NCI-H1694 (cell line): ENCODE measurements around the gene UBAC2.
"Not testable (repeated sequence)": the region's sequence is repeated elsewhere in the genome, so short reads cannot be mapped to it uniquely, and the experiment has no call there.

Source experiments
- DNase-seq: peaks from one replicate; lab custom pipeline; 2025; lab: John Stamatoyannopoulos, UW

UBAC2 gene

DNA sequence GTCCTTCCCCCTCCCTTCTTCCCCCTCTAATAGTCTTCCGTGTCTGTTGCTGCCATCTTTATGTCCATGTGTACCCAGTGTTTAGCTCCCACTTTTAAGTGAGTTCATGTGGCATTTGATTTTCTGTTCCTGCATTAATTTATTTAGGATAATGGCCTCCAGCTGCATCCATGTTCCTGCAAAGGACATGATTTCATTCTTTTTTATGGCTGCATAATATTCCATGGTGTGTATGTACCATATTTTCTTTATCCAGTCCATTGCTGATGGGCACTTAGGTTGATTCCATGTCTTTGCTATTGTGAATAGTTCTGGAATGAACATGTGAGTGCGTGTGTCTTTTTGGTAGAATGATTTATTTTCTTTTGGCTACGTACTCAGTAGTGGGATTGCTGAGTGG, 48.5 kb downstream of the UBAC2 start:
- not testable (repeated sequence) for DNase-seq

DNA sequence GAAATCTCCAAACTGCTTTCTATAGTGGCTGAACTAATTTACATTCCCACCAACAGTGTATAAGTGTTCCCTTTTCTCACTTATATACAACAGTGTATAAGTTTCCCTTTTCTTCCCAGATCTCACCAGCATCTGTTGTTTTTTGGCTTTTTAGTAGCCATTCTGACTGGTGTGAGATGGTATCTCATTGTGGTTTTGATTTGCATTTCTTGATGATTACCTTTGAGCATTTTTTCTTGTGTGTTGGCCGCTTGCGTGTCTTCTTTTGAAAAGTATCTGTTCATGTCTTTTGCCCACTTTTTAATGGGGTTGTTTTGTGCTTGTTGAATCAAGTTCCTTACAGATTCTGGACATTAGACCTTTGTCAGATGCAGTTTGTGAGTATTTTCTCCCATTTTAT, 49.0 kb downstream of the UBAC2 start:
- not testable (repeated sequence) for DNase-seq

DNA sequence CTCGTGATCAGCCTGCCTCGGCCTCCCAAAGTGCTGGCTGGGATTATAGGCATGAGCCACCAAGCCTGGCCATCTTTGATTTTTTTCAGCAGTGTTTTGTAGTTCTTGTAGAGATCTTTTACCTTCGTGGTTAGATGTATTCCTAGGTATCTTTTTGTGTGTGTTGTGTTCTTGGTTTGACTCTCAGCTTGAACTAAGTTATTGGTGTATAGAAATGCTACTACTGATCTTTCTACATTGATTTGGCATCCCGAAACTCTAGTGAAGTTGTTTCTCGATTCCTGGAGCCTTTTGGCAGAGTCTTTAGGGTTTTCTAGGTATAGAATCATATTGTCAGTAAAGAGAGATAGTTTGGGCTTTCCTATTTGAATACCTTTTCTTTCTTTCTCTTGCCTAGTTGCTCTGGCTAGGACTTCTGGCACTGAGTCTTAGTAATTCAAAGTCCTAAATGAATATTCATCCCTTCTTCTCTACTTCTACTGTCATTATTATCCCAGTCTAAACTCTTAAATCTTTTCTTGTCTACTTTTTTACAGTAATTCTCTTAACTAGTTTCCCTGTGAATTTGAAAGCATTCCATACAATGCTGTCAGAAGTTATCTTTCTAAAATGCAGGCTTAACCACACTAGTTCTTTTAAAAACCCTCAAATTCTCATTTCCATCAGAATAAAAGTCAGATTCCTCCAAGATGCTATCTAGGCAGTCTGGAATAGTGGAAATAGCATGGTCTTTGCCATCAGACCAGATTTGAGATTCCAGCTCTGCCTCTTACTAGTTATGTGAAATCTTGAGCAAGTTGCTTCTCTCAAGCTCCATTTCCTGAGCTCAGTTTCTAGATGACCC, 50.5 kb downstream of the UBAC2 start:
- DNase-seq: no peak

DNA sequence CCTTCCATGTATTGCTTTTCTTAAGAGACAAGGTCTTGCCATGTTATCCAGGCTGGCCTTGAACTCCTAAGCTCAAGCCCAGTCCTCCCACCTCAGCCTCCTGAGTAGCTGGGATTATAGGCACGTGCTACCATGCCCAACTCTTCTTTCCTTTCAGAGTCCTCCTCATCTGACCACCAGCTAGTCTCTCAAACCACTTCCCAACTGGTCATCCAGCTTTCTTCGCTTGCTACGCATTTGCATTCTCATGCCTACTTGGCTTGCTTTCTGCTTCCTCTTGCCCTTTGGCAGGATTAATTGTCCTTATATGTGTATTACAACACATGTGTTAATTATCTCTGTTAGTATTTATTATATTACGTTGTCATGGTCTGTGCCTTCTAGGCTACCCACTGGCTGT, 51.3 kb downstream of the UBAC2 start:
- no peak for DNase-seq

DNA sequence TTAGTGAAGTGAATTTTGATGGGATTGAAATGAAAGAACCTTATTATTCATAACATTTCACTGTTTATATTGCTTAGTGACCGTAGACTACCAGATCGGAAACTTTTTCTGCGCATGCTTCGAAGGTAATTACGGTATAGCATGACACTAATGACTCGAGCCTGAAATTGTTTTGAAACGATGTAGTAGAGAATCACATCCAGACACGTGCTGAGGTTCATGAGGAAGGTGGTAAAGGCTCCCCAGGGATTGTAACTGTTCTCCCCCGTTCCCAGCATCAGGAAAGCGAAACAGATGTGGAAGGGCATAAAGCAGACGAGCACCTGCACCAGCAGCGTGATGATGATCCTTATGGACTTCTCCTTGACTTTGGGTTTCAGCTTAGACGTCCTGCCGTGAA, 54.2 kb downstream of the UBAC2 start:
- no peak for DNase-seq

DNA sequence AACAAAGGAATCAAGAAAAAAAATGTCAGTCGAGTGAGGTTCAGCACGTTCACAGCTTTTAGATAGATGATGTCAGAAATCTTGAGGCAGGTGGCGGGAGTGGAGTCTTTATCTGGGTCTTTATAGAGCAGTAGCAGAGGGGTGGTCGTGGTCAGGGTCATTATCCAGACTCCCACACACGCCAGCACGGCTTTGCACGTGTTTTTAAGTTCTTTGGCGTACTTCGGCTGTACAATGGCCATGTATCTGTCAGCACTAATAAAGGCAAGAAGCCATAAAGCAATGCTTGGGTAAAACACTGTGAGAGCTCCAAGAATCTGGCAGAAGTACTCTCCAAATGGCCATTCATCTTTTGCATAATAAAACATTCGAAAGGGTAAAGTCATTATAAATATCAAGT, 54.6 kb downstream of the UBAC2 start:
- no peak for DNase-seq

DNA sequence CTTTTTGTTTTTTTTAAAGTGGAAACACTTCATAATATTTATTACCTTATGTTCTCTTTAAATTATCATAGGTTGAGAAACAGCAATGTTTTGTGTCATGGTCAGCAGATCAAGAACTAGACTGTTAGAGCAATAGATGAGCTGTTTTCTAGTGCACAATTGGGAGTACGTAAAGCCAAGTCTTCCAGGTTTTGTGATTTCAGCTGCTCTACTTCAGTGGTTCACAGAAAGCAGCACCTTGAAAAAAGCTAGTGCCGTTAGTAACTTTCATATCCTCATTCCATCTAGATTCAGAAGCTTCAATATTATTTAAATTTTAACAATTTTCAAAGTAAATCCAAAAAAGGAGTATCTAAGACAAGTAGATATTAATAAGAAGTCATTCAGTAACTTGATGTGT, 55.6 kb downstream of the UBAC2 start:
- no peak for DNase-seq

DNA sequence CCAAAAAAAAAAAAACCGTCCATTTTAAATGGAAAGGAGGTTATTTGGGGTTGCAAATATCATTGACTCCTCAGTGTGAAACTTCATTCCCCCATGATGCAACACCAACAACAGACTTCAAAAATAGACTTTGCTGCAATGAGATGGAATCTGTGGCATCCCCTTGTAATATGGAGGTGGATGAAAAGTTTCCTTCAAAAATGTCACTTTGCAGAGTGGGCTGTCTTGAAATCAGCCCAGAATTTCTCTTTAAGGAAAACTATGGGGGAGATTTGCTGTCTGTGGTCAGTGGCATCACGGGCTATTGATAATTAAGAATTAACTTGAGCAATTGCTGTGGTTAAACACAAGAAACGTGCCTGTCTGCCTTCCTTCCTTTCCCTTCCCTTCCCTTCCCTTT, 56.1 kb downstream of the UBAC2 start:
- DNase-seq: no peak

GRCh38 chr13:99257291-99257690, 56.6 kb downstream of the UBAC2 start:
- DNase-seq: no peak

- DNase-seq: no peak
These were observed 57.7 kb downstream of the UBAC2 start, which contains the start of gene GPR18 for GRCh38 chr13:99258210-99258860. Gene GPR18, minus strand, starts transcription at chr13:99258379. Its CDS starts 2,507 bp downstream, at chr13:99255872.

DNA sequence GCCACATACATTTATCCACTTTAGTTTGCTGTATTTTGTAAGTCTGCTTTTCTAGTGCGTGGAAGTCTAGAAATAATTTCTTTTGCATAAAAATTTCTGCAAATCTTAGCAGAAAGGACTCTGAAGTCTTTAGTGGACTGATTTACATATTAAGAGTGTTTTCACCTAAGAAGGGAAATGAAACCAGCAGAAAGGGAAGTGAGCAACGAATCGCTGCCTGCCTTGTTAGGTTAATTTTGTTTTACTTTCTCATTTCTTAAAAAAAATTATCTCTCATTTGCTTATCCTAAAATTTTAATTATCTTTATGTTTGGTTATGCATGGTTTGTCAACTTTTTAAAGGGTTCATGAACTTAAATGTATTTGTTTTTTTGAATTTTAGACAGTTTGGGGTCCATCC, 58.3 kb downstream of the UBAC2 start:
- DNase-seq: no peak

GRCh38 chr13:99260216-99260615, 59.6 kb downstream of the UBAC2 start:
- no peak for DNase-seq

DNA sequence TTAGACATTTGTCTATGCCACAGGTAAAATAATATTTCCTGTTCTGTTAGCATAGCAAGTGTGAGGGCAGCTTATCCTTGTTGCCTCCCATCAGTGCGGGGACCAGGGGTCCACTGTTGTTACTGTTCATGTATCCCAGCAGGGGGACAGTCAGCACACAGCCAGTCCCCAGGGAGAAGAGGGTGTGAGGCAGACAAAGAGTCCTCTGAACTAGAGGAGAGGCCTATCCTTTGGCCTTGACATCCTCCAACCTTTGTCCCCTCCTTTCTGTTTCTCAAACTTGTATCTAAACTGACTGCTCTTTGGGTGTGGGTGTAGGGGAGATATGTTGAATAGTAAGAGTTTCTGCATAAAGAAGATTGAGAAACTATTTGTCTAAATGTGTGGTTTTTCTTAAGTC, 60.4 kb downstream of the UBAC2 start:
- no peak for DNase-seq

- no peak for DNase-seq
These were observed 62.6 kb downstream of the UBAC2 start for GRCh38 chr13:99263126-99263785.

DNA sequence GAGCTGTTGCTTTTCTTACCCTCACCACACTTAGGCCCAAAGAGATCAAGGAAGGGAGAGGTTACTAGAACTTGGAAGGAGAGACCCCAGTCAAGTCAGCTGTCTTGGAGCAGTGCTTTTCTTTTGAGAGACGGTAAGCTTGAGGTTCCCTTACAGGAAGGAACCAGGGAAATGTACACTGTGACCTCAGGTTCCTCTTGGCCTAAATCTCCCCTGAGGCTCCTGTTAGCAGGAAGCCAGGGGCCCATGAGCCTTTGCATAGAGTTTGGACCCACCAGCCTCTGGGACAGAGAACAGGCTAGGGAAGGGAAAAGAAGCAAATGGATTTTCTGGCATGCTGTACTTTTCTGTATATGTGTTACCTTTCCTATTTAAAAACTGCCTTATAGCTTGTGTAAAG, 63.4 kb downstream of the UBAC2 start:
- no peak for DNase-seq

DNA sequence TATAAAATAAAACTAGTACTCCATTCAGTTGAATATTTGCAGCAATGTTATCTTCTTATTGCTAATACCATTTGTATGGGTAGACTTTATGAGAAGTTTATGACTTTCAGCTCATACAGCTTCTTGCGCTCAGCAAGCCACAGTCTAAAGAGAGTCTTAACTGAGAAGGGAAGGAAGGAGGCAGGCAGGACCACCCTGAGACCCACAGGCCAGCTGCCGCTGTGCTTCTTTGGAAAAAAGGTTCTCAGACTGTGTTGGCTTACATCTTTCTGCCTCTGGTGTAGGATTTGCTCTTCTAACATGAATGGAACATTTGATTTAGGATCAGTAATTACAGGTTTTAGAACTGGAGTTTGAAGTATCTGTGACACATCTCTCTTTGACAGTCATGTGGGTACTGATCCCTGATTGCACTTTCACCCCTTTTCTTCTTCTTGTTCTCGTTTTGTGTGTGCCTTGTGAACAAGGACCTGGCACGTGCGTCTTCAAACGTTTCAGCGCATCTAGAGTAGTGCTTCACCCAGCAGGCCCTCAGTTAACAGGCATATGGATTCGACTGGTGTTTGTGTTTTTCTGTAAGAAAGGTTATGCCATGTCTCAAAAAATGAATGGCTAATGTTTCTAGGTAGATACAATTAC, 64.6 kb downstream of the UBAC2 start:
- no peak for DNase-seq

- peak; percentile 60 for DNase-seq
These were observed 65.3 kb downstream of the UBAC2 start for GRCh38 chr13:99265821-99266426.

- DNase-seq: no peak
These were observed 66.2 kb downstream of the UBAC2 start for GRCh38 chr13:99266827-99267226.

GRCh38 chr13:99267927-99268326, 67.3 kb downstream of the UBAC2 start:
- no peak for DNase-seq

- no peak for DNase-seq
These were observed 68.2 kb downstream of the UBAC2 start for GRCh38 chr13:99268822-99269221.

GRCh38 chr13:99269627-99270241, 69.1 kb downstream of the UBAC2 start:
- DNase-seq: peak; percentile 39

- no peak for DNase-seq
These were observed 69.9 kb downstream of the UBAC2 start for GRCh38 chr13:99270518-99270917.
